Measurements from ENCODE around the gene TAF1C.

The TAF1C gene

DNA sequence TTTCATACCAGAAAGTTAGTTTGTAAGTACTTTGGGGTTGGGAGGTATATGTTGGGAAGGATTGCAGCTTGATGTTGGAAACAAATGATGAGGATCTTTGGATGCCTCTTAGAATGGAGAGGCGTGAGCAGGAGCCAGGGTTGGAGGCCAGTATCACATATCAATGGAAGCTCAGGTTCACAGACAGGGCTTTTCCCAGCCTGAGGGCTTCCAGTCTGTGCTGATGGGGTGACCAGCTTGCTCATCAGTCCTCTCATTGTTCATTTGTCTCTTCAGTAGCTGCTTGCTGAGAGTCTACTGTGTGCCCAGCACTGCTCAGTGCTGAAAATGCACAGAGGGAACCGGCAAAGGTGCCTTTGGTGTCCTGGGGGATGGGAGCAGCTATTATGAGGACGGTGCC lies 35.9 kb downstream of the TAF1C start:
- no peaks in the 10 kb centered on the region for H3K9me3 ChIP-seq (ENCODE audit: control insufficient read depth, low read length)
- H3K4me2 ChIP-seq (ENCODE audit: low read length): no peak overlapping the region
- H3K36me3 ChIP-seq (ENCODE audit: control insufficient read depth, insufficient read depth, low read length): no peaks in the 10 kb centered on the region
- no peak overlapping the region for H3K27ac ChIP-seq
- no peak overlapping the region for H2AFZ ChIP-seq
- H3K4me1 ChIP-seq: no peaks in the 10 kb centered on the region
- H3K79me2 ChIP-seq: no peaks in the 10 kb centered on the region
- H3K9ac ChIP-seq: no peak overlapping the region
- H3K4me3 ChIP-seq (ENCODE audit: low read depth, low read length): no peak overlapping the region
- no peaks in the 10 kb centered on the region for H3K27me3 ChIP-seq (ENCODE audit: control insufficient read depth, insufficient read depth, low read length)
- TF ChIP-seq, protein P1, sequence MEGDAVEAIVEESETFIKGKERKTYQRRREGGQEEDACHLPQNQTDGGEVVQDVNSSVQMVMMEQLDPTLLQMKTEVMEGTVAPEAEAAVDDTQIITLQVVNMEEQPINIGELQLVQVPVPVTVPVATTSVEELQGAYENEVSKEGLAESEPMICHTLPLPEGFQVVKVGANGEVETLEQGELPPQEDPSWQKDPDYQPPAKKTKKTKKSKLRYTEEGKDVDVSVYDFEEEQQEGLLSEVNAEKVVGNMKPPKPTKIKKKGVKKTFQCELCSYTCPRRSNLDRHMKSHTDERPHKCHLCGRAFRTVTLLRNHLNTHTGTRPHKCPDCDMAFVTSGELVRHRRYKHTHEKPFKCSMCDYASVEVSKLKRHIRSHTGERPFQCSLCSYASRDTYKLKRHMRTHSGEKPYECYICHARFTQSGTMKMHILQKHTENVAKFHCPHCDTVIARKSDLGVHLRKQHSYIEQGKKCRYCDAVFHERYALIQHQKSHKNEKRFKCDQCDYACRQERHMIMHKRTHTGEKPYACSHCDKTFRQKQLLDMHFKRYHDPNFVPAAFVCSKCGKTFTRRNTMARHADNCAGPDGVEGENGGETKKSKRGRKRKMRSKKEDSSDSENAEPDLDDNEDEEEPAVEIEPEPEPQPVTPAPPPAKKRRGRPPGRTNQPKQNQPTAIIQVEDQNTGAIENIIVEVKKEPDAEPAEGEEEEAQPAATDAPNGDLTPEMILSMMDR (IDR thresholded peaks at IDR 0.05): no peak

DNA sequence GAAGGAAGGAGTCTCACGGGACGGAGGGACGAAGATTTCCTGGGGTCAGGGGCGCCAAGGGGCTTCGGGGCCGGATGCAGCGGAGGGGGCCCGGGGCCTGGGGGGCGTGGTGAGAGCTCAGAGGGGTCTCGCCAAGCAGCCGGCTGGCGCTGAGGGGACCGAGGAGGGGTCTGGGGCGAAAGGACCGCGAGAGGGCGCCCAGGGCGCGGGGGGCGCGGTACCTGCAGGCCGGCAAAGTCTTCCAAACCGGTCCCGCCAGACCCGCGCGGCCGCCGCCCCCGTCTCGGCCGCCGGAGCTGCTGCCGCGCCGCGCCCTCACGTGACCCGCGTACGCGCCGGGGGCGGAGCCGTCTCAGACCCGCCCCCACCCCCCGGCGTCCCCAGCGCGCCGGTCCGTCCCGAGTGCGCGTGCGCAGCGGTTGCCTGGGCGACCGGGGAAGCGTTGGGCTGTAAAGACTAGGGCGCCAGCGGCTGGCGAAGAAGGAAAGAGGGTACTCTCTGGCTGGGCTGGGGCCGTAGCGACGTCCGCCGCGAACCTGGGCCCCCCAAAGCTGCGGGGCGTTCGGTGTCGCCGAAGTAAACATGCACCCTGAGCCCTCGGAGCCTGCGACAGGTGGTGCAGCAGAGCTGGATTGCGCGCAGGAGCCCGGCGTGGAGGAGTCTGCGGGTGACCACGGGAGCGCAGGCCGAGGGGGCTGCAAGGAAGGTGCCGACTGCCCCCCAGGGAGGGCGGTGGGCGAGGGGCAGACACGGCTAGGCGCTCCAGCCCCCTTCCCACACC lies 41.8 kb downstream of the TAF1C start, which contains the start of the genes DNAAF1 and HSDL1:
Gene DNAAF1 (plus strand): TSS at position 450 of the 781 bp plus-strand sequence. CDS start 133 bp downstream, at position 583.
Gene HSDL1 (minus strand): TSS at position 319 of the 781 bp plus-strand sequence. CDS start 13,856 bp downstream, outside the sequence.
- TF ChIP-seq, protein P1 (IDR thresholded peaks at IDR 0.05): peak; percentile 15
- H3K9me3 ChIP-seq (ENCODE audit: control insufficient read depth, low read length): no peaks in the 10 kb centered on the region
- H3K79me2 ChIP-seq: peaks cover 2% of the 10 kb centered on the region
- peak within 1 kb of the TSS; percentile 73 for H3K4me3 ChIP-seq (ENCODE audit: low read depth, low read length)
- no peaks in the 10 kb centered on the region for H3K4me1 ChIP-seq
- peak within 1 kb of the TSS; percentile 24 for H3K9ac ChIP-seq
- H3K36me3 ChIP-seq (ENCODE audit: control insufficient read depth, insufficient read depth, low read length): no peaks in the 10 kb centered on the region
- H3K27me3 ChIP-seq (ENCODE audit: control insufficient read depth, insufficient read depth, low read length): no peaks in the 10 kb centered on the region
- H3K27ac ChIP-seq: peak within 1 kb of the TSS; percentile 47
- H3K4me2 ChIP-seq (ENCODE audit: low read length): peak within 1 kb of the TSS; percentile 98
- peak within 1 kb of the TSS; percentile 97 for H2AFZ ChIP-seq

DNA sequence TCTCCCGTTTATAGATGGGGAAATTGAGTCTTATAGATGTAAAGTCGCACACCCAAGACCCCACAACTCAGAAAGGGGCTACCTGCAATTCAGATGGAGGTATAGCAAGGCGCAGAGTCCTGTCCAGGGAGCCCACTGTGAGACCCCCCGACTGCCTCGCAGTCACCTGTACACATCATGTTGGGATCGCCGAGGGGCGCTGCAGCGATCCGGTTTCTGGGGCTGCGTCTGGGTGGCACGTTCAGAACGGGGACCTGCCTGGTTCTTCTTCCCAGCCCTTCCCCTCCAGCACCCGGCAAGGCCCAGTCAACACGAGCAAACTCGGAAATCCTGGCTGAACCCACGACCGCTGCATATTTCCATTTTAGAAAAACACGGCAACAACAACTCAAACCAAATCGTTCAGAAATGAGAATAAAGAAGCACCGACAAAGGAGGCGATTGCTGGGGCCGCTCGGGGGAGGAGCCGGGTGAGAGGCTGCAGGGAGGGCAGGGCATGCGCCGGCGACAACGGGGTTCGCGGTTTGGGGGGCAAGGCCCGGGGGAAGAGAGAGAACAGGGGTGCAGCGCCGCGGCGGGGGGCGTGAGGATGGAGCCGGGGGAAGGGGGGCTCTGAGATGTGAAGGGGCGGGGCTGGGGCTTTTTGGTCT lies 42.5 kb downstream of the TAF1C start:
- TF ChIP-seq, protein P1 (IDR thresholded peaks at IDR 0.05): no peak
- Histone ChIP-seq H2AFZ (peak overlapping the region; percentile 65), H3K9ac (peak overlapping the region; percentile 24), H3K27ac (peak overlapping the region; percentile 47), H3K27me3 (ENCODE audit: control insufficient read depth, insufficient read depth, low read length) (no peaks in the 10 kb centered on the region), H3K36me3 (ENCODE audit: control insufficient read depth, insufficient read depth, low read length) (no peaks in the 10 kb centered on the region), H3K9me3 (ENCODE audit: control insufficient read depth, low read length) (no peaks in the 10 kb centered on the region), H3K4me2 (ENCODE audit: low read length) (peak overlapping the region; percentile 64), H3K4me1 (peaks cover 2% of the 10 kb centered on the region), H3K4me3 (ENCODE audit: low read depth, low read length) (peak overlapping the region; percentile 73), H3K79me2 (peaks cover 2% of the 10 kb centered on the region)

DNA sequence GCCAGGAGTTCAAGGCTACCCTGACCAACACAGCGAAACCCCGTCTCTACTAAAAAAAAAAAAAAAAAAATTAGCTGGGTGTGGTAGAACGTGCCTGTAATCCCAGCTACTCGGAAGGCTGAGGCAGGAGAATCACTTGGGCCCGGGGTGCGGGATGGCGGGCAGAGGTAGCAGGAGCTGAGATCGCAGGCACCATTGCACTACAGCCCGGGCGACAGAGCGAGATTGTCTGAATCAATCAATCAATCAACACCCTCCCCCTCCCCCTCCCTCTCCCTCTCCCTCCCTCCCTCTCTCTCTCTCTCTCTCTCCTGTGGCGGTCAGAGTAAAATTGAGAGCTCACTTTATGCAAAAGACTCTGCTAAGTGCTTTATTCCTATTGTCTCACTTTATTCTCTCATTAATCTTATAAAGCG lies 43.1 kb downstream of the TAF1C start:
- TF ChIP-seq, protein P1 (IDR thresholded peaks at IDR 0.05): no peak
- Histone ChIP-seq H3K36me3 (ENCODE audit: control insufficient read depth, insufficient read depth, low read length) (no peaks in the 10 kb centered on the region), H3K4me2 (ENCODE audit: low read length) (peak overlapping the region; percentile 64), H3K9ac (no peak overlapping the region), H3K4me3 (ENCODE audit: low read depth, low read length) (peak overlapping the region; percentile 73), H3K4me1 (peaks cover 7% of the 10 kb centered on the region), H3K79me2 (peaks cover 5% of the 10 kb centered on the region), H3K9me3 (ENCODE audit: control insufficient read depth, low read length) (no peaks in the 10 kb centered on the region), H3K27ac (no peak overlapping the region), H3K27me3 (ENCODE audit: control insufficient read depth, insufficient read depth, low read length) (no peaks in the 10 kb centered on the region), H2AFZ (peak overlapping the region; percentile 65)
